Transverse colon (tissue), 4 donors: ENCODE results near the gene SUN1. TPM values are rescaled to one million over a fixed set of nuclear protein-coding genes. Genes with fewer than 3 reads are reported as not detected.

Experiments used
- DNase-seq: peaks from one replicate; pipeline ENCODE4 v3.0.0-alpha.2; 2019
- H3K27ac ChIP-seq, 4 donors: fragments of 200-600 bp; sonication (generic); 2 replicates each; pipeline ENCODE4 v1.5.1; 2016 to 2018; ENCODE audit warnings: inconsistent platforms in 4 of 4
- H3K27me3 ChIP-seq: fragments of 200-600 bp; sonication (generic); 2 replicates; pipeline ENCODE4 v1.5.1; 2017; ENCODE audit warnings: inconsistent platforms
- H3K36me3 ChIP-seq, 4 donors: fragments of 200-600 bp; sonication (generic); 2 replicates each; pipeline ENCODE4 v1.5.1; 2017 to 2019; ENCODE audit warnings: inconsistent platforms in 4 of 4
- H3K4me1 ChIP-seq, 4 donors: fragments of 200-600 bp; sonication (generic); 2 replicates each; pipeline ENCODE4 v1.5.1; 2017 to 2020; ENCODE audit warnings: inconsistent platforms in 4 of 4
- H3K4me3 ChIP-seq, 4 donors: fragments of 200-600 bp; sonication (generic); 1 replicate in 1 of 4; 2 replicates in 3 of 4; pipeline versions ENCODE4 v1.5.1 to v1.6.1; 2017 to 2019; ENCODE audit warnings: inconsistent platforms in 4 of 4
- H3K9me3 ChIP-seq, 2 donors: fragments of 200-600 bp; sonication (generic); 2 replicates each; pipeline ENCODE4 v1.5.1; 2017 to 2019; ENCODE audit warnings: inconsistent platforms in 2 of 2
- EP300 ChIP-seq: sonication (generic); formaldehyde crosslinking; IDR thresholded peaks from one replicate; pipeline ENCODE4 v1.6.1; 2017; ENCODE audit warnings: antibody characterized with exemption, low read depth
- POLR2A ChIP-seq: fragments of 450-650 bp; IDR thresholded peaks from one replicate; pipeline ENCODE4 v1.6.1; 2016; ENCODE audit warnings: antibody characterized with exemption, mild to moderate bottlenecking, moderate library complexity
- POLR2AphosphoS5 ChIP-seq, 3 donors: sonication (generic); formaldehyde crosslinking; IDR thresholded peaks; one replicate each; pipeline ENCODE4 v1.6.1; 2016; ENCODE audit warnings: antibody characterized with exemption in 3 of 3
- WGBS, 2 donors: methylation state at CpG; one replicate each; pipeline ENCODE4 v1.1.5; 2018; ENCODE audit warnings: low coverage in 1 of 2; 5-methylcytosine and 5-hydroxymethylcytosine counted together
- in situ Hi-C, 4 donors: fragments of 200-750 bp; cut with MboI; loops; one replicate each; pipeline versions ENCODE4 v1.15.0 to v1.15.1; 2017; ENCODE audit warnings: low sequenced_read_pairs in 3 of 4, low pct_ligation_motif_present in 1 of 4, low pct_unique_long_range_greater_than_20kb in 1 of 4
- intact Hi-C: fragments of 100-400 bp; cut with DNase I; formaldehyde crosslinking; loops from one replicate; pipeline ENCODE4 v1.15.1; 2023; ENCODE audit warnings: low total_unique reads
- total RNA-seq, 4 donors: library from RNA; depleted of rRNA; stranded (reverse); fragments of >200 nt; gene quantifications; one replicate each; pipeline ENCODE4 v1.1.0, GENCODE V29; 2016
- TF ChIP-seq, protein P1 (sequence below), 5 experiments: fragments of 200-600 bp in 3 of 5; fragments of 450-650 bp in 2 of 5; sonication (generic) in 3 of 5; IDR thresholded peaks; 1 replicate in 2 of 5; 2 replicates in 3 of 5; pipeline ENCODE4 v1.5.1; 2016 to 2017; ENCODE audit warnings: antibody characterized with exemption in 5 of 5, inconsistent platforms in 3 of 5, mild to moderate bottlenecking in 2 of 5, moderate library complexity in 1 of 5

SUN1 gene
- total RNA-seq, 4 donors from 2014 or later = 92.7 to 569 (median 162) TPM

DNA sequence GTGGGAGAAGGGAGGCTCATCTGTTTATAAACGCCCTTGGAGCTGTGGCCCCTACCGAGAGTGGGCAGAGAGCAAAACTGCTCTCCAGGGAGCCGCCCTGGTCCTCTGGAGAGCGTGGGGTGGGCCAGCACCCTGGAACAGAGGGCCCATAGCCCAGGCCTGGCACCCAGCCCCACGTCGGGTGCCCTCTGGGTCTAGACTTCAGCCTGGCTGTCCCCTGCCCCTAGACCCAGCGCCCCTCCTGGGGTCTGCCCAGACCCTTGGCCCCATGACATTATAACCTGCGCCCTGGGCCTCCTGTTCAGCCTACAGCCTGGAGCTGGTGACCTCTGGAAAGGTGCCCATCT, 68.7 kb downstream of the SUN1 start:
- H3K9me3 ChIP-seq = no peaks in the 10 kb centered on the region
- H3K4me1 ChIP-seq = peaks cover 5 to 21% (median 14%) of the 10 kb centered on the region in 4 donors
- intact Hi-C loops (no loop called here), in situ Hi-C loops (no loop called here)
- H3K27me3 ChIP-seq = no peaks in the 10 kb centered on the region
- H3K27ac ChIP-seq = peak overlapping the region; percentile 54 to 82 (median 75)
- no peak for DNase-seq
- no peak overlapping the region for H3K4me3 ChIP-seq
- TF ChIP-seq POLR2AphosphoS5 (IDR thresholded peaks at IDR 0.05) (no peak), POLR2A (no peak)
- WGBS, 2 donors = 73% methylated on average over 8 of the region's 8 CpGs; no CpG with 5 or more reads in 1 of the 2 donors
- peaks cover 0 to 8% (median 3%) of the 10 kb centered on the region in 4 donors for H3K36me3 ChIP-seq

DNA sequence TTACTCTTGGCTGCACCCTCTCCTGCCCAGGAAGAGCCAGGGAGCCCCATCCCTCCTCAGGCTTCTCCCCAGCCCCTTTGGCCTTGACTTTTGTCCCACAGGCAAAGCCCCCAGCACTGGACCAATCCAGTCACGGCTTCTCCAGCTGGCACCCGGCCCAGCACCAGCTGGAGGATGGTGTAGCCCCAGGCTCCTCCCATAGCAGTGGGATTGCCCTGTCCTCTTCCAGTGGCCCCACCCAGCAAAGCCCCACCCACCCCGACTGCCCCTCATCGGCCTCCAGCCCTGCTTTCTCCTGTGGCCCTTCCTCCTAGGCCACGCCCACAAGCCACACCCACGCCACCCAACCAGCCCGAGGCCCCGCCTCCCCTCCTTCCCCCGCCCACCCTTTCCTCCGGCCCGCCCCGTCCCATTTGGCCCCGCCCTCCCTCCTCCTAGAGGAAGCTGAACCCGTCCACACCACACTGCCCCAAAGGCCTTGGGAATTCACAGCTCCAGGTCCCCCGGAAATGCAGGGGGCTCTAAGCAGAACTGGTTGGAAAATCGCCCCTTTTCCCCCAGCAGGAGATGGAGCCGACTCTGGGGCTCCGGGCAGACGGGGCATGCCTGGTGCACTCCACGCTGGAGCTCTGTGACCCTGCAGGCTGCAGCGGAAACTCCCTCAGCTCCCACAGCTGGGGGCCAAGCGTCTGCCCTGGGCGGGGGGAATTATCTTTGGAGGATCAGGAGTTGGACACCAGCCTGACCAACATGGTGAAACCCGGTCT, 69.3 kb downstream of the SUN1 start:
- peak; percentile 95 for DNase-seq
- intact Hi-C loops = no loop called here
- Histone ChIP-seq H3K27me3 (no peaks in the 10 kb centered on the region), H3K9me3 (no peaks in the 10 kb centered on the region), H3K27ac (peak overlapping the region; percentile 63 to 82 (median 75)), H3K4me3 (no peak overlapping the region), H3K36me3 (peaks cover 0 to 6% (median 1%) of the 10 kb centered on the region in 4 donors), H3K4me1 (peaks cover 5 to 21% (median 14%) of the 10 kb centered on the region in 4 donors)
- WGBS, 2 donors = 38 to 70% methylated on average over 2 to 17 of the region's 24 CpGs
- in situ Hi-C loops = no loop called here
- TF ChIP-seq EP300 (no peak), POLR2A (no peak), POLR2AphosphoS5 (IDR thresholded peaks at IDR 0.05) (peak in 1 of 3 donors; percentile 59)
- TF ChIP-seq, protein P1, sequence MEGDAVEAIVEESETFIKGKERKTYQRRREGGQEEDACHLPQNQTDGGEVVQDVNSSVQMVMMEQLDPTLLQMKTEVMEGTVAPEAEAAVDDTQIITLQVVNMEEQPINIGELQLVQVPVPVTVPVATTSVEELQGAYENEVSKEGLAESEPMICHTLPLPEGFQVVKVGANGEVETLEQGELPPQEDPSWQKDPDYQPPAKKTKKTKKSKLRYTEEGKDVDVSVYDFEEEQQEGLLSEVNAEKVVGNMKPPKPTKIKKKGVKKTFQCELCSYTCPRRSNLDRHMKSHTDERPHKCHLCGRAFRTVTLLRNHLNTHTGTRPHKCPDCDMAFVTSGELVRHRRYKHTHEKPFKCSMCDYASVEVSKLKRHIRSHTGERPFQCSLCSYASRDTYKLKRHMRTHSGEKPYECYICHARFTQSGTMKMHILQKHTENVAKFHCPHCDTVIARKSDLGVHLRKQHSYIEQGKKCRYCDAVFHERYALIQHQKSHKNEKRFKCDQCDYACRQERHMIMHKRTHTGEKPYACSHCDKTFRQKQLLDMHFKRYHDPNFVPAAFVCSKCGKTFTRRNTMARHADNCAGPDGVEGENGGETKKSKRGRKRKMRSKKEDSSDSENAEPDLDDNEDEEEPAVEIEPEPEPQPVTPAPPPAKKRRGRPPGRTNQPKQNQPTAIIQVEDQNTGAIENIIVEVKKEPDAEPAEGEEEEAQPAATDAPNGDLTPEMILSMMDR (IDR thresholded peaks at IDR 0.05) = peak in 1 of 5 experiments; percentile 7

DNA sequence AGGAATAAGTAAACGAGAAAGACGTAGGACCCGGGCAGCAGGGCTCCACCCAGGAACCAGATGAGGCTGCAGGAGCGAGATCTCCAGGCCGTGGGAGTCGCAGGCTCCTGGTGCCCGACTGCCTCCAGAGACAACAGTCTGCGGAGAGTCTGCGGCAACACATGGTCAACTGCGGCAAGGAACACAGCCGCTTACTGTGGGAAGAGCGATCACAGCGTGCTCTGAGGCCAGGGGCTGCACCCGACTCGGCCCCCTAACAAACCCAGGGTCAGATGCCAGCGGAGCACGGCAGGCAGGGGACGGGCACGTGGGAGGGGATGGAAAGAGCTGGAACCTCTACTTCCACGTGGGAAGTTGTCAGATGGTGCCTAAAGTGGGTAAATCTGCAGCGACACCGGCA, 70.7 kb downstream of the SUN1 start:
- WGBS, 2 donors = 87% methylated on average over 22 of the region's 22 CpGs; no CpG with 5 or more reads in 1 of the 2 donors
- H3K36me3 ChIP-seq = peaks cover 0 to under 1% (median 0%) of the 10 kb centered on the region in 4 donors
- no peak for DNase-seq
- TF ChIP-seq EP300 (no peak), POLR2A (no peak), POLR2AphosphoS5 (IDR thresholded peaks at IDR 0.05) (no peak)
- TF ChIP-seq, protein P1 (IDR thresholded peaks at IDR 0.05) = no peak
- no peak overlapping the region for H3K4me3 ChIP-seq
- no peak overlapping the region for H3K27ac ChIP-seq
- no peaks in the 10 kb centered on the region for H3K9me3 ChIP-seq
- in situ Hi-C loops = no loop called here
- H3K27me3 ChIP-seq = no peaks in the 10 kb centered on the region
- intact Hi-C loops = no loop called here
- H3K4me1 ChIP-seq = peaks cover 5 to 15% (median 11%) of the 10 kb centered on the region in 4 donors

- Histone ChIP-seq H3K36me3 (no peaks in the 10 kb centered on the region), H3K4me3 (no peak overlapping the region), H3K27me3 (no peaks in the 10 kb centered on the region), H3K4me1 (peaks cover 5 to 22% (median 11%) of the 10 kb centered on the region in 4 donors), H3K9me3 (no peaks in the 10 kb centered on the region), H3K27ac (peak overlapping the region in 1 of 4 donors; percentile 17)
- 90% methylated on average over 4 to 33 of the region's 37 CpGs for WGBS, 2 donors
- in situ Hi-C loops (no loop called here), intact Hi-C loops (no loop called here)
- no peak for DNase-seq
- TF ChIP-seq POLR2AphosphoS5 (IDR thresholded peaks at IDR 0.05) (no peak), POLR2A (no peak), EP300 (no peak)
- TF ChIP-seq, protein P1 (IDR thresholded peaks at IDR 0.05) = no peak
Measured at GRCh38 chr7:903921-904755, 71.9 kb downstream of the SUN1 start.
